ENCODE measurements around the gene FBXW5.

DNA sequence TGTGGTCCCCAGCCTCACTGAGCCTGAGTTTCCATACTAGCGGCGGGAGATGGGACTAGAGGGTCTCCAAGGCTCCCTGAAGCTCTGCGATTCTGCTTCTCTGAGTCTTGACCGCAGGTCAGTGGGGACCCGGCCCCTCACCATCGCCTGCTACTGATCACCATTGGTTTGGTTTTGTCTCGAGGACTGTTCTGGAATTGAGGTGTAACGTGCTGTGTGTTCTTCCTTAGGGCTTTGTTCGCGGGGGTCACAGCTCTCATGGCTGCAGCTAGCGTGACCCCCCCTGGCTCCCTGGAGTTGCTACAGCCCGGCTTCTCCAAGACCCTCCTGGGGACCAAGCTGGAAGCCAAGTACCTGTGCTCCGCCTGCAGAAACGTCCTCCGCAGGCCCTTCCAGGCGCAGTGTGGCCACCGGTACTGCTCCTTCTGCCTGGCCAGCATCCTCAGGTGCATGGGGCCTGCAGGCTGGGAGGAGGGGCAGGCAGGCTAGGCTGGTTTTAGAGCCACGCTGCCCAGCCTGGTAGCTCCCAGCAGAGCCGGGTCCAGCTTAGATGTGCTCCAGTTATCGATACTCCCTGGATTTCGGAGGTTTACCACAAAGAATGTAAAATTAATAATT, 45.9 kb downstream of the FBXW5 start:
- TF ChIP-seq POLR2A (IDR thresholded peaks at IDR 0.05; ENCODE audit: low read depth, low read length) (no peak), TAF1 (IDR thresholded peaks at IDR 0.05; ENCODE audit: low read depth, low read length) (no peak), POLR2AphosphoS5 (IDR thresholded peaks at IDR 0.05; ENCODE audit: low read depth, low read length) (no peak)

All from GM12891 (cell line).